HCEC 1CT (cell line): ENCODE data around the gene EFCAB14.
"Not testable (repeated sequence)": the region's sequence is repeated elsewhere in the genome, so short reads cannot be mapped to it uniquely, and the experiment has no call there.

ENCODE experiments used
- DNase-seq: peaks from one replicate; pipeline ENCODE4 v3.0.0-alpha.2; 2017

EFCAB14 gene

GRCh38 chr1:46652321-46653100 is 66.4 kb downstream of the EFCAB14 start:
- no peak for DNase-seq

DNA sequence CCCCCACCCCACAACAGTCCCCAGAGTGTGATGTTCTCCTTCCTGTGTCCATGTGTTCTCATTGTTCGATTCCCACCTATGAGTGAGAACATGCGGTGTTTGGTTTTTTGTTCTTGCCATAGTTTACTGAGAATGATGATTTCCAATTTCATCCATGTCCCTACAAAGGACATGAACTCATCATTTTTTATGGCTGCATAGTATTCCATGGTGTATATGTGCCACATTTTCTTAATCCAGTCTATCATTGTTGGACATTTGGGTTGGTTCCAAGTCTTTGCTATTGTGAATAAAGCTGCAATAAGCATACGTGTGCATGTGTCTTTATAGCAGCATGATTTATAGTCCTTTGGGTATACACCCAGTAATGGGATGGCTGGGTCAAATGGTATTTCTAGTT is 67.8 kb downstream of the EFCAB14 start:
- not testable (repeated sequence) for DNase-seq

GRCh38 chr1:46650491-46650890 is 68.4 kb downstream of the EFCAB14 start:
- no peak for DNase-seq

GRCh38 chr1:46649764-46650163 is 69.2 kb downstream of the EFCAB14 start:
- no peak for DNase-seq

- DNase-seq: no peak
Measured at GRCh38 chr1:46647611-46648010, 71.3 kb downstream of the EFCAB14 start.

DNA sequence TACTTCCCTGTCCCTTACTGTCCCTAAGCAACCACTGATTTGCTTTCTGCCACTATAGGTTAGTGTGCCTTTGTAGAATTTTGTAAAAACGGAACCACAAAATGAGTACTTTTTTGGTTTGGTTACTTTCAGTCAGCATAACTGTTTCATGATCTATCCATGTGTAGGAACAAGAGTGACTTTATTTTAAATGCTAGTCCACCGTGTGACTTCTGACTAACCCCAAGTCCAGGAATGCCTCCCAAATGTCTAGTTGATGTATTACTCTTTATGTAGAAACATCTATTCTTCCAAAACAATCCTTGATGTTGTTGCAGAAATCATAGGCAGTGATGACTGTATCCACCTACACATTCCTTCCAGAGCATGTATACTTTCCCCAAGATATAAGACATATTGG is 72.1 kb downstream of the EFCAB14 start:
- DNase-seq: no peak

DNA sequence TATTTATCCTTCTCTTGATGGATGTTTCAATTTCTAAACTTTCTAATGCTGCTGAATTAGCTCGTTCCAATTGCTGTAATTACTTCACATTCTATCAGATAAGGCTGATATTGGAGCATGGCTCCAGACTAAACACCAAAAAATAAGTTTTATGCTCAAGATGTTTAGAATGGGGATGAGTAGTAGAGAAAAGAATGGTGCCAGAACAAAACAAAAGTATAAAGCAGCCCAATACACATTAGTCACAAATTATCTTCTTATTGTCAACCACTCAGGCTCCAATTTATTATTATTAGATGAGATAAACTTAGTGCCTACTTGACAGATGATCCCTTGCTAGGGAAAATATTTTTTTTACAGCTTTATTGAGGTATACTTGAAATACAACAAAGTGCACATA is 72.6 kb downstream of the EFCAB14 start:
- no peak for DNase-seq

- no peak for DNase-seq
Measured at GRCh38 chr1:46645815-46646214, 73.1 kb downstream of the EFCAB14 start.

GRCh38 chr1:46643368-46643775 is 75.5 kb downstream of the EFCAB14 start:
- peak; percentile 84 for DNase-seq

DNA sequence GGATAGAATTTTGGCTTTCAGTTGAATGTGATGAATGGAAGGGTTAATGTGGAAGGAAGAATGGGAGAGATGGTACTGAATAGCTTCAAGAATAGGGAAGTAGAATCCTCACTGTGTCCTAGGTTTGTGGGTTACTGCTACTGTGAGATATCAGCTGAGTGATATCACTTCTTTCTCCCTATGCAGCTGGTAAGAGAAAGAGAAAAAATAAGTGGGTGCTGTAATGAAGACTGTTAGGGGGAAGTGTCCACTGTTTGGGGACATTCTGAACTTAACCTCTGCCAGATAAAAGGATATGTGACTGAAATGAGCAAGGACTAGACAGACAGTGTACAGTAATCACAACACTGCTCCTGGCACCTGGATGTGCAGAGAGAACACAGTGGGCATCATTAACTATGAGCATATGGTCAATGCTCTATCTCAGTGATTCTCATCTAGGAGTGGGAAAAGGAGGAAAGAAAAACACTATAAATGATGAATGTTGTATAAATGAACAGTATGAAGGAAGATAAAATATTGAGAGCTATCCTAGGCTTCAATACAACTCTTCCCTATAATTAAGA is 76.7 kb downstream of the EFCAB14 start:
- DNase-seq: no peak

DNA sequence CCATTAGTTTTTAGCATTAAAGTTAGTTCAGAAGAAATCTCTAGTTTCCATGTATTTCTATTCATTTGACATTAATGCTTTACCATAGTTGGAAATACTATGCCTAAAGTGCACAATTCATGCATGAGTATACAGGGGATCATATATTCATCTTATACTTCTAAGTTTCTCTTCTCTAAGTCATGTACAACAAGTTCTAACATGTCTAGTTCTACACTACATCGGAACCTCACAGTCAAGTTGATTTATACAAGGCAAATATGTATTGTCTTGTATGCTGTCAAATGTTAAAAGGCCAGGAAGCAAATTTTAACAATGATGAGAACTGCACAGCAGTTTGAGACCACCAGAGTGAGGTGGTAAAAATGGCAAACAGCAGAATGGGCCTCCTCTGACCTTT is 79.4 kb downstream of the EFCAB14 start:
- DNase-seq: no peak

- no peak for DNase-seq
Measured at GRCh38 chr1:46638921-46639320, 80.0 kb downstream of the EFCAB14 start.

DNA sequence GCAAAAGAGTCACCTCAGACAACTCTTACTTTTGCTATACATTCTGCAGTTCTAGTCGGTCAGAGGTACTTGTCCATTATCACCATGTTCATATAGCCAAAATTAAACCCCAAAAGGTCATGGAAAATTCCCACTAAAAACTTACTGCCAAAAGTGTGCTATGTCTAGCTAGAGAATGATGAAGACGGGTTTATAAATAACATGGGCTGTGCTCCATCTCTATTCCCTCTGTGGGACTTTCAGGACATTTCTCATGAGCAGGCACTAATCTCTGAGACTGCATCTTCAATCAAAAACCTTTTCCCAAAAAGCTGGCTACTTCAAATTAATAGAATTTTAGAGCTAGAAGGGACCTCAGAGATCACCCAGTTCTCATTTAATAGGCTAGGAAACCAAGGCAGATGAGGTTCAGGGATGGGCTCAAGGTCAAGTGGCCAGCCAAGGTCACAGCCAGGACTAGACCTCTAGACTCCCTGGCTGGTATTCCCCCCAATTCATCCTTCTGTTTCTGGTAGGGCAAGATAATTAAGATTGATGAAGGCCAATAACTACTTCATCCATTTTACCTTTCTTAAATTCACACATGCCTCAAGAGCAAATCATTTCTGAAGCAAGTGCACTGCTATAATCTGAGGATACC is 81.3 kb downstream of the EFCAB14 start:
- DNase-seq: no peak

GRCh38 chr1:46635205-46635604 is 83.7 kb downstream of the EFCAB14 start:
- DNase-seq: no peak

DNA sequence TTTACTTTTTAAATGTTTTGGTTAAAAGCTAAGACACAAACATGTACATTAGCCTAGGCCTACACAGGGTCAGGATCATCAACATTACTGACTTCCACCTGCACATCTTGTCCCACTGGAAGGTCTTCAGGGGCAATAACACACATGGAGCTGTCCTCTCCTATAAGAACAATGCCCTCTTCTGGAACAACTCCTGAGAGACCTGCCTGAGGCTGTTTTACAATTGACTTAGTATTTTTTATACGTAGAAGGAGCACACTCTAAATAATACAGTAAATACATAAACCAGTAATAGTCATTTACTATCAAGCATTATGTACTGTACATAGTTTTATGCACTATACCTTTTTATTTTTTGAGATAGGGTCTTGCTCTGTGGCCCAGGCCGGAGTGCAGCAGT is 88.2 kb downstream of the EFCAB14 start:
- DNase-seq: no peak
